Measurements from ENCODE around the gene RYR1. TPM values are rescaled to one million over a fixed set of nuclear protein-coding genes. Genes with fewer than 3 reads are reported as not detected.

The RYR1 gene
- total RNA-seq, 1 donor from 2014 or later, result 9.3 TPM

GRCh38 chr19:38532939-38533338, 99.4 kb downstream of the RYR1 start:
- Mint-ChIP-seq H3K4me3 (no peak overlapping the region), H3K27ac (no peak overlapping the region), H3K27me3 (peaks cover 2% of the 10 kb centered on the region), H3K4me1 (ENCODE audit: unreplicated experiment) (peaks cover 3% of the 10 kb centered on the region), H3K36me3 (peaks cover 3% of the 10 kb centered on the region), H3K9me3 (no peaks in the 10 kb centered on the region)
- DNase-seq (ENCODE audit: extremely low spot score, unreplicated experiment), result no peak
- no peak for TF ChIP-seq CTCF (conservative IDR thresholded peaks at IDR 0.05)

- TF ChIP-seq CTCF (conservative IDR thresholded peaks at IDR 0.05), result no peak
- peaks cover 3% of the 10 kb centered on the region for H3K36me3 Mint-ChIP-seq
- H3K27me3 Mint-ChIP-seq, result peaks cover 2% of the 10 kb centered on the region
- H3K9me3 Mint-ChIP-seq, result no peaks in the 10 kb centered on the region
- peaks cover 2% of the 10 kb centered on the region for H3K4me1 Mint-ChIP-seq (ENCODE audit: unreplicated experiment)
- no peak overlapping the region for H3K27ac Mint-ChIP-seq
- no peak for DNase-seq (ENCODE audit: extremely low spot score, unreplicated experiment)
- H3K4me3 Mint-ChIP-seq, result no peak overlapping the region
Observed at GRCh38 chr19:38534574-38534973, 101.1 kb downstream of the RYR1 start.

- no peaks in the 10 kb centered on the region for H3K4me1 Mint-ChIP-seq (ENCODE audit: unreplicated experiment)
- H3K36me3 Mint-ChIP-seq, result peaks cover 3% of the 10 kb centered on the region
Observed at GRCh38 chr19:38535212-38535611, 101.7 kb downstream of the RYR1 start.

GRCh38 chr19:38537071-38537936, 103.8 kb downstream of the RYR1 start:
- DNase-seq (ENCODE audit: extremely low spot score, unreplicated experiment), result no peak
- peaks cover 2% of the 10 kb centered on the region for H3K27me3 Mint-ChIP-seq
- H3K36me3 Mint-ChIP-seq, result peaks cover 3% of the 10 kb centered on the region

More at GRCh38 chr19:38535212-38535611, 101.7 kb downstream of the RYR1 start:
- Mint-ChIP-seq H3K4me3 (no peak overlapping the region), H3K27ac (no peak overlapping the region), H3K27me3 (peaks cover 2% of the 10 kb centered on the region), H3K9me3 (no peaks in the 10 kb centered on the region)
- no peak for TF ChIP-seq CTCF (conservative IDR thresholded peaks at IDR 0.05)
- no peak for DNase-seq (ENCODE audit: extremely low spot score, unreplicated experiment)

GRCh38 chr19:38538386-38538785, 104.9 kb downstream of the RYR1 start:
- H3K9me3 Mint-ChIP-seq, result no peaks in the 10 kb centered on the region
- peaks cover 3% of the 10 kb centered on the region for H3K36me3 Mint-ChIP-seq
- no peak for TF ChIP-seq CTCF (conservative IDR thresholded peaks at IDR 0.05)
- H3K27ac Mint-ChIP-seq, result peak overlapping the region; percentile 86
- H3K27me3 Mint-ChIP-seq, result no peaks in the 10 kb centered on the region
- no peaks in the 10 kb centered on the region for H3K4me1 Mint-ChIP-seq (ENCODE audit: unreplicated experiment)
- no peak for DNase-seq (ENCODE audit: extremely low spot score, unreplicated experiment)
- no peak overlapping the region for H3K4me3 Mint-ChIP-seq

More at GRCh38 chr19:38537071-38537936, 103.8 kb downstream of the RYR1 start:
- H3K27ac Mint-ChIP-seq, result no peak overlapping the region
- no peaks in the 10 kb centered on the region for H3K4me1 Mint-ChIP-seq (ENCODE audit: unreplicated experiment)
- no peaks in the 10 kb centered on the region for H3K9me3 Mint-ChIP-seq
- TF ChIP-seq CTCF (conservative IDR thresholded peaks at IDR 0.05), result no peak
- H3K4me3 Mint-ChIP-seq, result no peak overlapping the region
